COR-L47 (cell line): ENCODE results near the gene BARHL1.

Source experiments
- DNase-seq: peaks from one replicate; lab custom pipeline; 2025; lab: John Stamatoyannopoulos, UW

BARHL1 gene

GRCh38 chr9:132587592-132587955, 5.2 kb downstream of the BARHL1 start:
- DNase-seq: no peak

GRCh38 chr9:132588098-132588497, 5.7 kb downstream of the BARHL1 start:
- no peak for DNase-seq

- no peak for DNase-seq
Observed at GRCh38 chr9:132588501-132589147, 6.2 kb downstream of the BARHL1 start.

GRCh38 chr9:132589148-132590036, 7.0 kb downstream of the BARHL1 start:
- no peak for DNase-seq

GRCh38 chr9:132590037-132590317, 7.6 kb downstream of the BARHL1 start:
- DNase-seq: no peak

- DNase-seq: no peak
Observed at GRCh38 chr9:132590318-132591182, 8.1 kb downstream of the BARHL1 start.

- no peak for DNase-seq
Observed at GRCh38 chr9:132591244-132591643, 8.8 kb downstream of the BARHL1 start.

GRCh38 chr9:132591751-132592314, 9.4 kb downstream of the BARHL1 start:
- no peak for DNase-seq

- DNase-seq: no peak
Observed at GRCh38 chr9:132592451-132592850, 10.0 kb downstream of the BARHL1 start.

- no peak for DNase-seq
Observed at GRCh38 chr9:132594412-132594811, 12.0 kb downstream of the BARHL1 start.

GRCh38 chr9:132595319-132595718, 12.9 kb downstream of the BARHL1 start:
- DNase-seq: no peak

GRCh38 chr9:132596200-132596599, 13.8 kb downstream of the BARHL1 start:
- no peak for DNase-seq

- DNase-seq: no peak
Observed at GRCh38 chr9:132597073-132597775, 14.8 kb downstream of the BARHL1 start.

- no peak for DNase-seq
Observed at GRCh38 chr9:132600326-132600984, 18.0 kb downstream of the BARHL1 start.

- no peak for DNase-seq
Observed at GRCh38 chr9:132602207-132602606, 19.8 kb downstream of the BARHL1 start.

- no peak for DNase-seq
Observed at GRCh38 chr9:132605387-132605786, 23.0 kb downstream of the BARHL1 start.

GRCh38 chr9:132606066-132606465, 23.7 kb downstream of the BARHL1 start:
- DNase-seq: no peak

GRCh38 chr9:132609184-132609583, 26.8 kb downstream of the BARHL1 start:
- DNase-seq: no peak

GRCh38 chr9:132609829-132610228, 27.4 kb downstream of the BARHL1 start:
- DNase-seq: no peak

GRCh38 chr9:132610661-132611060, 28.3 kb downstream of the BARHL1 start:
- DNase-seq: no peak

- no peak for DNase-seq
Observed at GRCh38 chr9:132614324-132614723, 31.9 kb downstream of the BARHL1 start.
